Muscle layer of colon (tissue), 2 donors: ENCODE measurements around the gene ITGBL1.

ENCODE experiments used
- H3K27ac ChIP-seq: one replicate; pipeline ENCODE4 v1.7.0; 2013; ENCODE audit warnings: low read depth, mild to moderate bottlenecking, low read length, moderate library complexity
- H3K27me3 ChIP-seq, 2 donors: one replicate each; pipeline ENCODE4 v1.7.0; 2013; ENCODE audit warnings: low read length in 2 of 2, mild to moderate bottlenecking in 2 of 2; ENCODE audit not compliant: insufficient read depth in 2 of 2, control insufficient read depth in 1 of 2
- H3K36me3 ChIP-seq: one replicate; pipeline ENCODE4 v1.7.0; 2013; ENCODE audit warnings: mild to moderate bottlenecking, low read length; ENCODE audit not compliant: insufficient read depth
- H3K4me1 ChIP-seq: one replicate; pipeline ENCODE4 v1.7.0; 2013; ENCODE audit warnings: mild to moderate bottlenecking, low read length; ENCODE audit not compliant: insufficient read depth
- H3K4me3 ChIP-seq, 2 donors: one replicate each; pipeline ENCODE4 v1.7.0; 2013; ENCODE audit warnings: low read length in 2 of 2, low read depth in 1 of 2, mild to moderate bottlenecking in 1 of 2, moderate library complexity in 1 of 2
- H3K9ac ChIP-seq: one replicate; pipeline ENCODE4 v1.7.0; 2013; ENCODE audit warnings: low read length
- H3K9me3 ChIP-seq: one replicate; pipeline ENCODE4 v1.7.0; 2013; ENCODE audit warnings: mild to moderate bottlenecking, low read length
- donor health status: abdominal sarcoma.
- donor health status: Adenocarcinoma of cecum.

ITGBL1 gene

GRCh38 chr13:101709952-101710351, 257.5 kb downstream of the ITGBL1 start:
- no peaks in the 10 kb centered on the region for H3K27me3 ChIP-seq
- no peak overlapping the region for H3K27ac ChIP-seq

GRCh38 chr13:101711307-101712025, 259.0 kb downstream of the ITGBL1 start:
- Histone ChIP-seq H3K9me3 (no peaks in the 10 kb centered on the region), H3K9ac (no peak overlapping the region), H3K27me3 (no peaks in the 10 kb centered on the region), H3K27ac (no peak overlapping the region), H3K4me1 (no peaks in the 10 kb centered on the region), H3K4me3 (no peak overlapping the region), H3K36me3 (no peaks in the 10 kb centered on the region)

More at GRCh38 chr13:101709952-101710351, 257.5 kb downstream of the ITGBL1 start:
- Histone ChIP-seq H3K4me1 (no peaks in the 10 kb centered on the region), H3K9ac (no peak overlapping the region), H3K36me3 (no peaks in the 10 kb centered on the region), H3K4me3 (no peak overlapping the region), H3K9me3 (no peaks in the 10 kb centered on the region)

GRCh38 chr13:101712026-101712348, 259.5 kb downstream of the ITGBL1 start:
- Histone ChIP-seq H3K27ac (no peak overlapping the region), H3K4me3 (no peak overlapping the region), H3K27me3 (no peaks in the 10 kb centered on the region), H3K36me3 (no peaks in the 10 kb centered on the region), H3K9me3 (no peaks in the 10 kb centered on the region), H3K4me1 (no peaks in the 10 kb centered on the region), H3K9ac (no peak overlapping the region)

GRCh38 chr13:101714195-101714594, 261.7 kb downstream of the ITGBL1 start:
- H3K36me3 ChIP-seq, result no peaks in the 10 kb centered on the region
- no peak overlapping the region for H3K27ac ChIP-seq
- H3K9me3 ChIP-seq, result no peaks in the 10 kb centered on the region
- H3K27me3 ChIP-seq, result no peaks in the 10 kb centered on the region
- no peak overlapping the region for H3K9ac ChIP-seq
- no peaks in the 10 kb centered on the region for H3K4me1 ChIP-seq
- no peak overlapping the region for H3K4me3 ChIP-seq

- no peaks in the 10 kb centered on the region for H3K4me1 ChIP-seq
- H3K36me3 ChIP-seq, result no peaks in the 10 kb centered on the region
- H3K4me3 ChIP-seq, result no peak overlapping the region
- no peak overlapping the region for H3K27ac ChIP-seq
- H3K9ac ChIP-seq, result no peak overlapping the region
- no peaks in the 10 kb centered on the region for H3K9me3 ChIP-seq
- H3K27me3 ChIP-seq, result no peaks in the 10 kb centered on the region
Observed at GRCh38 chr13:101717353-101717752, 264.9 kb downstream of the ITGBL1 start.

- H3K27ac ChIP-seq, result no peak overlapping the region
Observed at GRCh38 chr13:101718496-101718895, 266.0 kb downstream of the ITGBL1 start.

GRCh38 chr13:101726681-101727080, 274.2 kb downstream of the ITGBL1 start:
- Histone ChIP-seq H3K4me3 (no peak overlapping the region), H3K9ac (no peak overlapping the region), H3K9me3 (no peaks in the 10 kb centered on the region), H3K4me1 (no peaks in the 10 kb centered on the region), H3K27me3 (no peaks in the 10 kb centered on the region), H3K27ac (no peak overlapping the region), H3K36me3 (no peaks in the 10 kb centered on the region)

More at GRCh38 chr13:101718496-101718895, 266.0 kb downstream of the ITGBL1 start:
- Histone ChIP-seq H3K9ac (no peak overlapping the region), H3K4me3 (no peak overlapping the region), H3K27me3 (no peaks in the 10 kb centered on the region), H3K4me1 (no peaks in the 10 kb centered on the region), H3K36me3 (no peaks in the 10 kb centered on the region), H3K9me3 (no peaks in the 10 kb centered on the region)

GRCh38 chr13:101727118-101727517, 274.6 kb downstream of the ITGBL1 start:
- no peak overlapping the region for H3K27ac ChIP-seq
- no peaks in the 10 kb centered on the region for H3K27me3 ChIP-seq
- H3K4me1 ChIP-seq, result no peaks in the 10 kb centered on the region
- H3K4me3 ChIP-seq, result no peak overlapping the region
- H3K36me3 ChIP-seq, result no peaks in the 10 kb centered on the region
- no peak overlapping the region for H3K9ac ChIP-seq
- H3K9me3 ChIP-seq, result no peaks in the 10 kb centered on the region

- Histone ChIP-seq H3K4me1 (no peaks in the 10 kb centered on the region), H3K4me3 (no peak overlapping the region), H3K27ac (no peak overlapping the region), H3K9me3 (no peaks in the 10 kb centered on the region), H3K9ac (no peak overlapping the region), H3K27me3 (no peaks in the 10 kb centered on the region), H3K36me3 (no peaks in the 10 kb centered on the region)
Observed at GRCh38 chr13:101728021-101728420, 275.5 kb downstream of the ITGBL1 start.

- H3K4me3 ChIP-seq, result no peak overlapping the region
- H3K4me1 ChIP-seq, result no peaks in the 10 kb centered on the region
- H3K27ac ChIP-seq, result no peak overlapping the region
- H3K9ac ChIP-seq, result no peak overlapping the region
- no peaks in the 10 kb centered on the region for H3K27me3 ChIP-seq
- H3K9me3 ChIP-seq, result no peaks in the 10 kb centered on the region
- H3K36me3 ChIP-seq, result no peaks in the 10 kb centered on the region
Observed at GRCh38 chr13:101728615-101729014, 276.1 kb downstream of the ITGBL1 start.

- Histone ChIP-seq H3K9me3 (no peaks in the 10 kb centered on the region), H3K4me1 (no peaks in the 10 kb centered on the region), H3K27me3 (no peaks in the 10 kb centered on the region), H3K27ac (no peak overlapping the region), H3K4me3 (no peak overlapping the region), H3K9ac (no peak overlapping the region), H3K36me3 (no peaks in the 10 kb centered on the region)
Observed at GRCh38 chr13:101730420-101731000, 278.0 kb downstream of the ITGBL1 start.

GRCh38 chr13:101736566-101736965, 284.1 kb downstream of the ITGBL1 start:
- Histone ChIP-seq H3K36me3 (no peaks in the 10 kb centered on the region), H3K9me3 (no peaks in the 10 kb centered on the region), H3K9ac (no peak overlapping the region), H3K27ac (no peak overlapping the region), H3K27me3 (no peaks in the 10 kb centered on the region), H3K4me1 (no peaks in the 10 kb centered on the region), H3K4me3 (no peak overlapping the region)
